GM19455 (cell line): ENCODE measurements around the gene NDUFAB1.
"Not testable (repeated sequence)": the region's sequence is repeated elsewhere in the genome, so short reads cannot be mapped to it uniquely, and the experiment has no call there.

ENCODE experiments used
- ATAC-seq: cut with Tn5 transposase; IDR thresholded peaks from one replicate; pipeline ENCODE4 v1.9.1; 2021; ENCODE audit not compliant: unreplicated experiment

The NDUFAB1 gene

GRCh38 chr16:23584186-23585076 is 11.7 kb downstream of the NDUFAB1 start:
- no peak for ATAC-seq

GRCh38 chr16:23583271-23583670 is 12.8 kb downstream of the NDUFAB1 start:
- not testable (repeated sequence) for ATAC-seq

- ATAC-seq, result no peak
These were observed 14.4 kb downstream of the NDUFAB1 start for GRCh38 chr16:23581764-23582163.

- no peak for ATAC-seq
These were observed 15.7 kb downstream of the NDUFAB1 start for GRCh38 chr16:23580391-23580790.

GRCh38 chr16:23579371-23579770 is 16.7 kb downstream of the NDUFAB1 start:
- no peak for ATAC-seq

- no peak for ATAC-seq
These were observed 17.9 kb downstream of the NDUFAB1 start for GRCh38 chr16:23578101-23578830.

- no peak for ATAC-seq
These were observed 18.6 kb downstream of the NDUFAB1 start for GRCh38 chr16:23577493-23577892.

- ATAC-seq, result no peak
These were observed 20.3 kb downstream of the NDUFAB1 start for GRCh38 chr16:23575834-23576233.

GRCh38 chr16:23573817-23574216 is 22.3 kb downstream of the NDUFAB1 start:
- ATAC-seq, result no peak

GRCh38 chr16:23572394-23572793 is 23.7 kb downstream of the NDUFAB1 start:
- no peak for ATAC-seq

GRCh38 chr16:23571895-23572294 is 24.2 kb downstream of the NDUFAB1 start:
- no peak for ATAC-seq

- no peak for ATAC-seq
These were observed 25.0 kb downstream of the NDUFAB1 start for GRCh38 chr16:23570992-23571632.

GRCh38 chr16:23567602-23568001 is 28.5 kb downstream of the NDUFAB1 start:
- no peak for ATAC-seq

GRCh38 chr16:23566724-23567123 is 29.4 kb downstream of the NDUFAB1 start:
- no peak for ATAC-seq

- ATAC-seq, result no peak
These were observed 31.3 kb downstream of the NDUFAB1 start for GRCh38 chr16:23564575-23565363.

- ATAC-seq, result no peak
These were observed 32.9 kb downstream of the NDUFAB1 start for GRCh38 chr16:23563186-23563585.

- ATAC-seq, result no peak
These were observed 33.6 kb downstream of the NDUFAB1 start for GRCh38 chr16:23562505-23562904.

- ATAC-seq, result no peak
These were observed 34.5 kb downstream of the NDUFAB1 start for GRCh38 chr16:23561586-23561985.

- ATAC-seq, result no peak
These were observed 38.1 kb downstream of the NDUFAB1 start for GRCh38 chr16:23557779-23558702.
